Neutrophil (primary cell): Measurements from ENCODE around the gene PSAT1.

ENCODE experiments used
- H3K27ac ChIP-seq: fragments of 200-600 bp; sonication (generic); 2 replicates; pipeline ENCODE4 v1.5.1; 2016; ENCODE audit warnings: mild to moderate bottlenecking, moderate library complexity
- H3K27me3 ChIP-seq: fragments of 200-600 bp; sonication (generic); 2 replicates; pipeline ENCODE4 v1.6.0; 2016; ENCODE audit warnings: mild to moderate bottlenecking
- H3K36me3 ChIP-seq: fragments of 200-600 bp; sonication (generic); 2 replicates; pipeline ENCODE4 v1.5.1; 2017
- H3K4me1 ChIP-seq, 2 experiments: fragments of 200-600 bp in 1 of 2; sonication (generic) in 1 of 2; 1 replicate in 1 of 2; 2 replicates in 1 of 2; pipeline versions ENCODE4 v1.5.1 to v1.6.1; 2013 to 2016; ENCODE audit warnings: low read depth in 1 of 2, low read length in 1 of 2, mild to moderate bottlenecking in 1 of 2, moderate library complexity in 1 of 2; ENCODE audit not compliant: control insufficient read depth in 1 of 2, insufficient read depth in 1 of 2
- H3K4me3 ChIP-seq, 2 experiments: fragments of 200-600 bp in 1 of 2; sonication (generic) in 1 of 2; 1 replicate in 1 of 2; 2 replicates in 1 of 2; pipeline ENCODE4 v1.5.1; 2013 to 2016; ENCODE audit warnings: low read depth in 1 of 2, low read length in 1 of 2, mild to moderate bottlenecking in 1 of 2, moderate library complexity in 1 of 2
- H3K9me3 ChIP-seq: fragments of 200-600 bp; sonication (generic); 2 replicates; pipeline ENCODE4 v1.5.1; 2016
- TF ChIP-seq, protein P1 (sequence below): fragments of 200-600 bp; sonication (generic); IDR thresholded peaks from 2 replicates; pipeline ENCODE4 v1.5.1; 2016; ENCODE audit warnings: antibody characterized with exemption

The PSAT1 gene

GRCh38 chr9:78311886-78312524 lies 15.1 kb downstream of the PSAT1 start:
- Histone ChIP-seq H3K4me1 (no peaks in the 10 kb centered on the region), H3K36me3 (no peaks in the 10 kb centered on the region), H3K27ac (no peak overlapping the region), H3K9me3 (no peaks in the 10 kb centered on the region), H3K4me3 (no peak overlapping the region), H3K27me3 (no peaks in the 10 kb centered on the region)
- TF ChIP-seq, protein P1, sequence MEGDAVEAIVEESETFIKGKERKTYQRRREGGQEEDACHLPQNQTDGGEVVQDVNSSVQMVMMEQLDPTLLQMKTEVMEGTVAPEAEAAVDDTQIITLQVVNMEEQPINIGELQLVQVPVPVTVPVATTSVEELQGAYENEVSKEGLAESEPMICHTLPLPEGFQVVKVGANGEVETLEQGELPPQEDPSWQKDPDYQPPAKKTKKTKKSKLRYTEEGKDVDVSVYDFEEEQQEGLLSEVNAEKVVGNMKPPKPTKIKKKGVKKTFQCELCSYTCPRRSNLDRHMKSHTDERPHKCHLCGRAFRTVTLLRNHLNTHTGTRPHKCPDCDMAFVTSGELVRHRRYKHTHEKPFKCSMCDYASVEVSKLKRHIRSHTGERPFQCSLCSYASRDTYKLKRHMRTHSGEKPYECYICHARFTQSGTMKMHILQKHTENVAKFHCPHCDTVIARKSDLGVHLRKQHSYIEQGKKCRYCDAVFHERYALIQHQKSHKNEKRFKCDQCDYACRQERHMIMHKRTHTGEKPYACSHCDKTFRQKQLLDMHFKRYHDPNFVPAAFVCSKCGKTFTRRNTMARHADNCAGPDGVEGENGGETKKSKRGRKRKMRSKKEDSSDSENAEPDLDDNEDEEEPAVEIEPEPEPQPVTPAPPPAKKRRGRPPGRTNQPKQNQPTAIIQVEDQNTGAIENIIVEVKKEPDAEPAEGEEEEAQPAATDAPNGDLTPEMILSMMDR = no peak

DNA sequence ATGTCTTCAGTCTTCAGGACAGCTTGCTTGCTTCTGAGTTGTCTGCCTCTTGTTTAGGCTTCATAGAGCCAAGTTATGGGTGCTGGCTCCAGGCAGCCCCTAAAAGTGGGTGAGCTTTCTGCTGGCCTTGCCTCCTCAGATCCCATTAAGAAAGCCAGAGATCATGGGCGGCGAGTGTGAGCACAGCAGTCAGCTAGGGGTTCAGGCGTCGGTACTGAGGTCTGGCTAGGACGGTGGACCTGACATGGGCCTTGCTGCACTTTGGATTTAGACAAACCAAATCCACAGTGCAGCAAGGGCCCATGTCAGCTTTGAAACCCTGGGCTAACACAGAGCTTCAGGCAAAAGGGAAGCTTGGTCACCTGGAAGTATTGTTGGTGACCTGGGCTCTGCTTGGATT lies 17.6 kb downstream of the PSAT1 start:
- TF ChIP-seq, protein P1 = no peak
- H3K9me3 ChIP-seq = no peaks in the 10 kb centered on the region
- no peak overlapping the region for H3K4me3 ChIP-seq
- no peaks in the 10 kb centered on the region for H3K27me3 ChIP-seq
- H3K36me3 ChIP-seq = no peaks in the 10 kb centered on the region
- H3K4me1 ChIP-seq = no peaks in the 10 kb centered on the region
- H3K27ac ChIP-seq = no peak overlapping the region

- Histone ChIP-seq H3K4me1 (no peaks in the 10 kb centered on the region), H3K4me3 (no peak overlapping the region), H3K36me3 (no peaks in the 10 kb centered on the region), H3K9me3 (no peaks in the 10 kb centered on the region), H3K27ac (no peak overlapping the region), H3K27me3 (no peaks in the 10 kb centered on the region)
- TF ChIP-seq, protein P1 = no peak
These were observed 18.3 kb downstream of the PSAT1 start for GRCh38 chr9:78314953-78315870.

- TF ChIP-seq, protein P1 = no peak
- no peaks in the 10 kb centered on the region for H3K4me1 ChIP-seq
- no peaks in the 10 kb centered on the region for H3K9me3 ChIP-seq
- no peaks in the 10 kb centered on the region for H3K36me3 ChIP-seq
- H3K27me3 ChIP-seq = no peaks in the 10 kb centered on the region
- H3K27ac ChIP-seq = no peak overlapping the region
- no peak overlapping the region for H3K4me3 ChIP-seq
These were observed 19.4 kb downstream of the PSAT1 start for GRCh38 chr9:78316166-78316892.

DNA sequence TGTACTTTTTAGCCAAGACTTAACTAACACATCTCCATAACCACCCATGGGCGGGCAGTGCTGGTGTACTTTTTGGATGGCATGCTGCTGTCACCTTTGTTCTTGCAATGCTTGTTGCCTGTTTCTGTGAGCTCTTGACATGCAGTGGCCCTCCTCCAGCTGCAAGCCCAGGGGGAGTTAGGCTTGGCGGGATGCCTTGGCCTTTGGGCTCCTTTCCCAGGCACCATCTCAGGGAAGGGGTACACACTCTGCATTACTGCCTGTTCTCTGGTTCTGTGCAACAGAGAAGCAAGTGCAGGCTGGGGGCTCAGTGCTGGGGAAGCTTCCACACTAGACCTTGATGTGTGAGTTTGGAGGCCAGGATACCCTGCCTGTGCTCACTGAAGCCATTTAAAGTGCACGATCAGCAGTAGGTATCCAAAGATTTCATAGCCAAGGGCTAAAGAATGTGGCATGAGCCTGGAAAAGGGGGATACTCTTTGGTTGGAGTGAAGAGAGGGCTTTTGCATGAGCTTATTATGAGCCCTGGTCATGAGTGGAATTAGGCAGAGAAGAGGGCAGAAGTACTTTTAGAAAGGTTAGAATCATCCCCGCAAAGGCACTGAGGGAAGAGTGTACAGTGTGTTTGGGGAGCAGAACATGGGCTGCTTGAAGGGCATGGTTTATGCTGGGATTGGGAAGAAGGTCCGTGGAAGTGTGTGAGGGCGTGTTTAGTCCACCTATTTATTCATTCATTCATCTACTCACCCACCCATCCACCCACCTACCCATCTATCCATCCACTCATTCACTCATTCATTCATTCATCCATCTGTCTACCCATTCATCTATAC lies 22.5 kb downstream of the PSAT1 start:
- no peaks in the 10 kb centered on the region for H3K27me3 ChIP-seq
- no peak overlapping the region for H3K27ac ChIP-seq
- no peaks in the 10 kb centered on the region for H3K36me3 ChIP-seq
- TF ChIP-seq, protein P1 = no peak
- H3K9me3 ChIP-seq = no peaks in the 10 kb centered on the region
- H3K4me1 ChIP-seq = no peaks in the 10 kb centered on the region
- H3K4me3 ChIP-seq = no peak overlapping the region
